ENCODE data around the gene ETNK1.

GRCh38 chr12:22635812-22636211 is 10.8 kb downstream of the ETNK1 start:
- TF ChIP-seq, protein P1, sequence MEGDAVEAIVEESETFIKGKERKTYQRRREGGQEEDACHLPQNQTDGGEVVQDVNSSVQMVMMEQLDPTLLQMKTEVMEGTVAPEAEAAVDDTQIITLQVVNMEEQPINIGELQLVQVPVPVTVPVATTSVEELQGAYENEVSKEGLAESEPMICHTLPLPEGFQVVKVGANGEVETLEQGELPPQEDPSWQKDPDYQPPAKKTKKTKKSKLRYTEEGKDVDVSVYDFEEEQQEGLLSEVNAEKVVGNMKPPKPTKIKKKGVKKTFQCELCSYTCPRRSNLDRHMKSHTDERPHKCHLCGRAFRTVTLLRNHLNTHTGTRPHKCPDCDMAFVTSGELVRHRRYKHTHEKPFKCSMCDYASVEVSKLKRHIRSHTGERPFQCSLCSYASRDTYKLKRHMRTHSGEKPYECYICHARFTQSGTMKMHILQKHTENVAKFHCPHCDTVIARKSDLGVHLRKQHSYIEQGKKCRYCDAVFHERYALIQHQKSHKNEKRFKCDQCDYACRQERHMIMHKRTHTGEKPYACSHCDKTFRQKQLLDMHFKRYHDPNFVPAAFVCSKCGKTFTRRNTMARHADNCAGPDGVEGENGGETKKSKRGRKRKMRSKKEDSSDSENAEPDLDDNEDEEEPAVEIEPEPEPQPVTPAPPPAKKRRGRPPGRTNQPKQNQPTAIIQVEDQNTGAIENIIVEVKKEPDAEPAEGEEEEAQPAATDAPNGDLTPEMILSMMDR (IDR thresholded peaks at IDR 0.05): no peak
- TF ChIP-seq POLR2A (IDR thresholded peaks at IDR 0.05): no peak

Data from sigmoid colon (tissue), 3 donors.